Mesothelial cell of epicardium (in vitro differentiated cells): ENCODE results near the gene KIAA0753. TPM values are rescaled to one million over a fixed set of nuclear protein-coding genes. Genes with fewer than 3 reads are reported as not detected.
A peak's percentile ranks its signal among the peaks of the same experiment; 100 is the strongest.

Experiments used
- DNase-seq, 2 experiments: peaks; one replicate each; pipeline ENCODE4 v3.0.0; 2021; ENCODE audit warnings: low spot score in 2 of 2; ENCODE audit not compliant: unreplicated experiment in 2 of 2
- H3K27ac Mint-ChIP-seq: 2 replicates; pipeline ENCODE4 v1.8.0; 2021; ENCODE audit warnings: mixed read lengths
- H3K27me3 Mint-ChIP-seq: 2 replicates; pipeline ENCODE4 v1.8.0; 2021; ENCODE audit warnings: low read depth, mixed read lengths
- H3K36me3 Mint-ChIP-seq: 2 replicates; pipeline ENCODE4 v1.8.0; 2021; ENCODE audit warnings: mixed read lengths
- H3K4me1 Mint-ChIP-seq: 2 replicates; pipeline ENCODE4 v1.8.0; 2021; ENCODE audit warnings: mixed read lengths
- H3K4me3 Mint-ChIP-seq: 2 replicates; pipeline ENCODE4 v1.8.0; 2021; ENCODE audit warnings: mild to moderate bottlenecking, moderate library complexity, mixed read lengths
- H3K9me3 Mint-ChIP-seq: 2 replicates; pipeline ENCODE4 v1.8.0; 2021; ENCODE audit warnings: mixed read lengths
- CTCF ChIP-seq: fragments of 200-600 bp; sonication (generic); IDR thresholded peaks from one replicate; pipeline ENCODE4 v1.5.0; 2021; ENCODE audit warnings: antibody characterized with exemption; ENCODE audit not compliant: unreplicated experiment
- total RNA-seq: library from RNA; stranded (reverse); gene quantifications from 3 replicates; pipeline ENCODE4 v1.2.1, GENCODE V29; 2021

The KIAA0753 gene
- total RNA-seq, 1 donor from 2014 or later, result 41.1 TPM

- no peak for TF ChIP-seq CTCF
- peak in 1 of 2 experiments; percentile 56 for DNase-seq
- Mint-ChIP-seq H3K36me3 (peaks cover 2% of the 10 kb centered on the region), H3K27me3 (peaks cover 59% of the 10 kb centered on the region), H3K27ac (peak overlapping the region; percentile 3), H3K4me1 (peaks cover 42% of the 10 kb centered on the region), H3K9me3 (no peaks in the 10 kb centered on the region), H3K4me3 (peak overlapping the region; percentile 64)
Measured at GRCh38 chr17:6654841-6655731, 14.6 kb upstream of the KIAA0753 start.

GRCh38 chr17:6651919-6652452 is 11.5 kb upstream of the KIAA0753 start:
- peaks cover 4% of the 10 kb centered on the region for H3K36me3 Mint-ChIP-seq
- no peak for DNase-seq

GRCh38 chr17:6651354-6651918 is 10.9 kb upstream of the KIAA0753 start, which contains the start of the genes C17orf100 and MED31:
C17orf100 (plus strand) TSS chr17:6651762; CDS start chr17:6651914, 152 bp downstream.
MED31 (minus strand) TSS chr17:6651605; CDS start chr17:6651528, 77 bp downstream.
- Mint-ChIP-seq H3K4me1 (peaks cover 49% of the 10 kb centered on the region), H3K27me3 (peaks cover 31% of the 10 kb centered on the region)

More at GRCh38 chr17:6651919-6652452, 11.5 kb upstream of the KIAA0753 start:
- Mint-ChIP-seq H3K27ac (no peak overlapping the region), H3K4me3 (peak overlapping the region; percentile 100), H3K27me3 (peaks cover 33% of the 10 kb centered on the region), H3K9me3 (no peaks in the 10 kb centered on the region), H3K4me1 (peaks cover 49% of the 10 kb centered on the region)
- TF ChIP-seq CTCF, result no peak

GRCh38 chr17:6648181-6648580 is 7.7 kb upstream of the KIAA0753 start:
- peaks cover 24% of the 10 kb centered on the region for H3K4me1 Mint-ChIP-seq
- H3K27me3 Mint-ChIP-seq, result peaks cover 2% of the 10 kb centered on the region
- peaks cover 12% of the 10 kb centered on the region for H3K36me3 Mint-ChIP-seq
- H3K27ac Mint-ChIP-seq, result no peak overlapping the region
- no peak for TF ChIP-seq CTCF
- H3K9me3 Mint-ChIP-seq, result no peaks in the 10 kb centered on the region
- no peak for DNase-seq
- H3K4me3 Mint-ChIP-seq, result no peak overlapping the region

More at GRCh38 chr17:6651354-6651918, 10.9 kb upstream of the KIAA0753 start, which contains the start of the genes C17orf100 and MED31:
- peak within 1 kb of the TSS; percentile 100 for H3K27ac Mint-ChIP-seq
- peak; percentile 84 to 95 for DNase-seq
- TF ChIP-seq CTCF, result no peak
- H3K36me3 Mint-ChIP-seq, result peaks cover 4% of the 10 kb centered on the region
- H3K4me3 Mint-ChIP-seq, result peak within 1 kb of the TSS; percentile 100
- H3K9me3 Mint-ChIP-seq, result no peaks in the 10 kb centered on the region

GRCh38 chr17:6643451-6644125 is 3.1 kb upstream of the KIAA0753 start:
- H3K4me1 Mint-ChIP-seq, result peaks cover 22% of the 10 kb centered on the region
- H3K9me3 Mint-ChIP-seq, result no peaks in the 10 kb centered on the region
- no peaks in the 10 kb centered on the region for H3K27me3 Mint-ChIP-seq
- DNase-seq, result no peak
- TF ChIP-seq CTCF, result no peak
- H3K27ac Mint-ChIP-seq, result no peak overlapping the region
- H3K4me3 Mint-ChIP-seq, result no peak overlapping the region
- H3K36me3 Mint-ChIP-seq, result peaks cover 9% of the 10 kb centered on the region
